ENCODE measurements around the gene FYB1.
A peak's percentile ranks its signal among the peaks of the same experiment; 100 is the strongest.

FYB1 gene

DNA sequence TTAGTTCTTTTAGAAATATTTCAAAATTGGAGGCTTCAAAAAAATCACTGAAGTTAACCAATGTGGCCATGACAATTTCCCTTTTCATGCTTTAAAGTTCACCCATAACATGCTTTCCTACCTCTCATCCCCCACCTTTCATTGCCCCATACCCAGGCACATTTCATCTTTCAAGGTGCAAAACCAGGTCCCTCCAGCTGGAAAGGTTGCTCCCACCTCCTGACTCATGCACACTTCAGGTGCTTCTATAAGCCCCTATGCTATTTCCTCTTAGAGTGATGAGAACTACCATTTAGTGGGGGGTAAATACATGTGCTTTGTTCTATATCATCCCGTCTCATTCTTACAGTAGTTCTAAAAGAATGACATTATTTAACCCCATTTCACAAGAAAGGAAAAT is 15.4 kb downstream of the FYB1 start:
- DNase-seq: peak; percentile 56

DNA sequence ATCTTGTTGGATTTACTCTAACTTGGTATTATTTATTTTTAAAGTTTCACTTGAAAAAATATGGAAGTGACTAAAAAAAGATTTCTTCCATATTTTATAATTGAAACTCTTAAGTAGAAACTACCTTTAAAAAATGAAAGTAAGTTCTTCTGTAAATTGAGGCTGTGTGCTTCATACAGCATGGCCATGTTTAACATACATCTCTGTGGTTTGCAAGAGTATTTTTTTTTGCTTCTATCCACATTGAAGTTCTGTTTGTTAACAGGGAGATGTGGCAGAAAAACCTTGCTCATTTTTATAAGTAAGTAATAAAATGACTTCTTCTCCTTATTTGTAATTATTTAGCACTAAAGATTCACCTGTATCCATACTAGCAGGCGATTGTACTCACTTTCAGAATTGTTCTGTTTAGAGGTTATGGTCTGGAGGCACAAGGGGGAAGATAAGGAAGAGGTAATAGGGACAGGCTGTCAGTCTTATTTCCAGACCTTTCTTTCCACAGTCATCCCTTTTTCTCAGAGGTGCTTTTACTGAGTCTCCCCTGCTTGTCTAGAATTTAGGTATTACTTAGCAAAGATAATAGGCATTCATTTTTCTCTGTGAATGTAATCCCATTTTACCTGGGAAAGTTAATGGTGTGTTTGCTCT is 16.0 kb downstream of the FYB1 start:
- DNase-seq: no peak

- DNase-seq: peak; percentile 62
These were observed 16.6 kb downstream of the FYB1 start for GRCh38 chr5:39202597-39203274.

- DNase-seq: peak; percentile 27
These were observed 17.4 kb downstream of the FYB1 start for GRCh38 chr5:39201781-39202596.

DNA sequence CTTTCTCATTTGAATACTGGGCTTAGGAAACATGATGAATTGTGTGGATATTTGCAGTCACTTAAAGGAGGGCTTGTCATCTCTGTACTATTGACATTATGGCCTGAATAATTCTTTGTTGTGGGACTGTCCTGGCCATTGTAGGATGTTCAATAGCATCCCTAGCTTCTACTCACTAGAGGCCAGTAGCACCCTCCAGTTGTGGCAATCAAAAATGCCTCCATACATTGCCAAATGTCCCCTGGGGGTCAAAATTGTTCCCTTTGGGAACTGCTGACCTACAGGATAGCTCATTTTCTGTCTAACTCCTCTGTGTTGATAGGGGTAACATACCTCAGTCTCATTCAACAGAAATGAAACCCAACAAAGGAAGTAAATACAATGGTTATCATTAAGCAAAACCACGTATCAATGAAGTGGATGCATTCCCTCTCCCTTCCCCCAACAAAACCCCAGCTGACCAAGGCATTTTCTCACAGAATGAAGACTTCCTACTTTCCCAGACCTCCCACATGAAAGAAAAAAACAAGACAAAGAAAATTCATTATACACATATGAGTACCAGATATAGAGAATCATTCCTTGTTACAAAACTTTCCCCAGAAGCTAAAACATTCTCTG is 18.1 kb downstream of the FYB1 start:
- peak; percentile 29 for DNase-seq

GRCh38 chr5:39200081-39200480 is 19.3 kb downstream of the FYB1 start:
- peak; percentile 63 for DNase-seq

- no peak for DNase-seq
These were observed 20.0 kb downstream of the FYB1 start for GRCh38 chr5:39199335-39199734.

DNA sequence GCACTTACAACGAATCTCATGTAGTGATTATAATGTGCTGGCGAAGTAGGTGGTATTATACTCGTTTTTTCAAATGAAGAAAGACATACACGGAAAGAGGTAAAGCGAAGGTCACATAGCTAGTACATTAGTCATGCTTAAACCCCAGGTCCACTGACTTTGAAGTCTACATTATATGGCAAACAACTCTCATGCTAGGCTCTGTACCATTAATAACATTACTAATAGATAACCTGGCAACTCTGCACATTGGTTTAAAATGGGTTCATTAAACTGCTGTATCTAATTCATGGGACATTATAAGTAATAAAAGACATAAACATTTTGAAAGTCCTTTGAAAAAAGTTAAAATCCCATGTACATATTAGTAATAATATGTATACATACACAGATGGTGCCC is 21.2 kb downstream of the FYB1 start:
- no peak for DNase-seq

DNA sequence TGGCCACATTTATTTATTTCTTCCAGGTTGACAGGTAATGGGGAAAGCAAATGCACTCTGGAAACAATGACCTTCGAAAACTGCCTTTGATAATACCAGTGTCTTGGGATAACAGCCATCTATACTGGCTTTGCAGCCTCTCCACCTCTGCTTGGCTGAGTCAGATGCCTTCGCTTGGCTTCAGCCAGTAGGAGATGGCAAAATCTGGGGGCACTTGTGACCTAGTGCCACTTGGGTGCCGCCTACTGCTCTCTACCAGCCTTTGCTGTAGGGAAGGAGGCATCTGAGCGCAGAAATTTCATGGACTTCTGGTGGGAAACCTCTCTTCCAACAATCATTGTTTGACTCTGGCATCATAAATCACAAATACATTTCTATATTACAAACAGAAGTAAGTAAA is 21.8 kb downstream of the FYB1 start:
- DNase-seq: peak; percentile 79

DNA sequence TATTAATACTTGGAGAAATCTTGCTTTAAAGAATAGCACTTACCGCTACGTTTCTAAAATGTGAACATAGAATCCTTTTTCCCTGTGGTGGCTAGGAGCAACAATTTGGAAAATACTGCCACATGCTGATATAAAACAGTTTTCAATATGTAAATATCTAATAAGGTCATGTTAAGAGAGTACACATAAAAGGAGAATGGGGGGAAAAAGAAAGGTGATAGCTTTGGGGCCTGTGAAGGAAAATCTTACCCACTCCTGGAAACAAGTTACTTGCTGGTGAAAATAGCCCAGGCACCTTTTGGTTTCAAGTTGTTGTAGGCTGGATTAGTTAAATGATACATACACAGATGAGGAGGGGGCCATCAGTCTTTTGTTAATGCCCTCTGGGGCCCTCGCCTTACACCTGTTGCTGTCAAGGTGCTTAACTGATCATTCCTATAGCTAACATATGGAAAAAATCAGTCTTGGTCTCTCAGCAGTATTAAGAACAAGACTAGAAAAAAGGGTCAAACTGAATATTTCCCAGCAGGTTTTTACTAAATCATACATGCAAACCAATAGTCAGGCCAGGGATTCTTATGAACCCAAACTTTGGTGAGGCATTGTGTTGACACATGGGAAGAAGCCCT is 24.1 kb downstream of the FYB1 start:
- no peak for DNase-seq

DNA sequence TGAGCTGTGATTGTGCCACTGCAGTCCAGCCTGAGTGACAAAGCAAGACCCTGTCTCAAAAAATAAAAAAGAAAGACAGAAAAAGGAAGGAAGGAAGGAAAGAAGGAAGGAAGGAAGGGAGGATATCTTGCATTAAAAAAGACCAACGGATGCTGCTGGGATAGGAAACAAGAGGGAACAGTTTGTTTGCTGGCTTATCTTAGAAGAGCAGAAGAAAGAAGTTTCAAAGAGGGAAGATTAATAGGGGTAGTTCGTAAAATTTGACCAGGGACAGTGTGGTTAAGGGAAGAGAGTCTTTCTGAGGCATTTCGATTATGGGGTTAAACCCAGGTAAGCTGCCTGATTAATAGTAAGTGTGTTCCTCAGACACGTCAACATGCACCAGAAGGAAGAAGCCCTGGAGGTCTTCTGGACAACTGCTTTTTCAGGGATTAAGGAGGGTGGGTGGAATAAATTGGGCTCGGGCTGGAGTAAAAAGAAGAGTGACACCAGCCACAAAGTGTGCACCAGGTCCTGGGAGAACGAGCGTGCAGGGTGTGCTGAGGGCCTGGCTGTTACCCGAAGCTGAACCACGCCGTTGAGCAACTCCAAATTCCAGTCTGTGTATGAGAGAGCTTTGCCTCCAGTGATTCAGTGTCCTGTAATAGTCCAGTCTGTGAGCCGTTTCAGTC is 24.8 kb downstream of the FYB1 start:
- peak; percentile 51 for DNase-seq

DNA sequence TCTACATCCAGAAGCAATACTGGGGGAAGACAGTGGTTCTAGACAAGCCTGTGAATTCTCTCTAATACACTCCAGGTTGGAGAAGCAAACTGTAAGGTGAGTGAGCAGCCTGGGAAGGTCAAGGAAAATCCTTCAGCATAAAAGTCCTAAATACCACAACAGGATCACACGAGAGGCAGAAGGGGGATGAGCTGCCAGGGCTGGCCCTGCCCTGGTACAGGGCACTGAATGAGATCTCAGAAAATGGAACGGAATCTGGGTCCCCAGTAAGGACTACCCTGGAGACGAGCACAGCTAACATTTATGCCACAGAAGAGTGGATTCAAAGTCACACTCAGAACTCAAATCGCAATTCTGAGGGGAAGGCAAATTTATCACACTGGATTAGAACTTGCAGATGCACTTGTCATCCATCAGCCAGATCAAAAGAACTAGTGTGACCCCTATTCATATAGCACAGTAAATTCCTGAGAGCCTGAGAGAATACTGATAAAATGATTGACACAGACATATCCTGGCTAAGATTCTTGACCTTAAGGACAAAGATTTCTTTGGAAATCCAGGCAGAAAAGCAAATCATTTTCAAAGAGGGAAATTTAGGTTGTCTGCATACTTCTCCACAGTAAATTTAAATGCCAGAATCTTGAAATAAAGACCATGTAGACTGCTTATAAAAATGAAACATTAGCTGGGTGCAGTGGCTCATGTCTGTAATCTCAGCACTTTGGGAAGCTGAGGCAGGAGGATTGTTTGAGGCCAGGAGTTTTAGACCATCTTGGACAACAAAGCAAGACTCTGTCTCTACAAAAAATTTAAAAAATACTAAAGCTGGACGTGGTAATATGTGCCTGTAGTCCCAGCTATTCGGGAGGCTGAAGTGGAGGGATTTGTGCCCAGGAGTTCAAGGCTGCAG is 25.6 kb downstream of the FYB1 start:
- DNase-seq: peak; percentile 19

DNA sequence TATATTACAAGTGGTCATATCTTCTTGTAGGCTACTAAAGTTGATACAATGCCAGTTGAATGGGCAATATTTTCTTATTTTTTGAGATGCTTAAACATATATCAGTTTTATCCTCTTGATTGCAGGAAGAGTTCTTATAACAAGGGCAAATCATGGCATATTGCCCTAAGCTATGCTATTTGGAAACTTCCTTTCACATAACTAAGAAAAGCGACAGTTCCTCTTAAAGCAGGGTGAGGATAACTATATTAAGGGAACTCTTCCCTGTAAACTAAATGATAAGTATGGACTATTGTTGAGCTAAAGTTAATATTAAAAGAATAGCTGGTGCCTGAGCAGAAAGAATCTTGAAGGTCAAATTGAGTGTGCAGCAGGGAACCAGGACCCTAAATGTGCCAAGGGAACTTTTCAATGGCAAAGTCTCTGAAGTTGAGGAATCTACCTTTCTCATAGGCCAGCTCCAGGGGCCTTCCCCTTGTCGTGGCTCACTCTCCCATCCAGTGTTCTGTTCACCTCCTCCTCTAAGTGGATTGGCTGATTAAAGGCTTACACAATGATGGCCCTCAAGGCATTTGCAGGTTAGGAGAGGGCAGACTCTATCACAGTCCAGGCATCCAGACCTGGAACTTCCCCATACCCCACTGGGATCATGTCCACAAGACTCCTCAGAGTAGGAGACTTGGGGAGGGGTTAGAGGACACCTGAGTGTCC is 26.8 kb downstream of the FYB1 start:
- no peak for DNase-seq

- peak; percentile 64 for DNase-seq
These were observed 28.1 kb downstream of the FYB1 start for GRCh38 chr5:39191216-39191615.

DNA sequence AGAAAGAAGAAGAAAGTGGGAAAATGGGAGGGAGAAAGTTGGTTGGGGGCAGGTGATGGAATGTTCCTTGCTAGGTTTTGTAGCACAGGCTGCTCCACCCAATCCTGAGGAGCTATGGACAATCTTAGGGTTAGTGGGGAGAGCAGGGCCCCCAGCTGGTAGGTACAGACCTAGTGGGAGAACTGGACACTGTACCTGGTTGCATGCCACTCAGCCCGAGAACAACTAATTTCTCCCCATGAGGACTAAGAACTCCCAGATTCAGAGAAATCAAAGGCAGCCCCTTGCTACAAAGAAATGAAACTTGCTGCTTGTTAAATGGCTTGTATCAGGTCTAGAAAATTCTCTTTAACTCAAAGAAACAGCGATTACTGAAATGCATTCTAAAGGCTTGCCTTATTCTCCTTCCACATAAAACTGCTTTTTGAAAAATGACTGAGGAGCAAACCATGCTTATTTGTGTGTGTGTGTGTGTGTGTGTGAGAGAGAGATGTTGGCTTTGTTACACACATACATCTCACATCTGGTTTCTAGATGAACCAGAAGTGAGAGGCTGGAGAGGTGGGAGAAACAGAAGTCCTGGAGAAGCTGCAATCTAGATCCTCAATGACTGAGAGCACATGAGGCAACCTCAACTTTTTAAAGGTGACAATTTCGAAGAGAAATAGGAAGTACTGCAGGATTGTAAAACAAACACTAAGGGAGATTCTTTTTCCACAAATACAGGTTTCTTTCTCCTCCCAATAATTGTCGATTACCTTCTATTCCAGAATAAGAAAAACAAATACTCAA is 28.9 kb downstream of the FYB1 start:
- peak; percentile 15 for DNase-seq

- peak; percentile 13 for DNase-seq
These were observed 29.9 kb downstream of the FYB1 start for GRCh38 chr5:39189292-39189955.

DNA sequence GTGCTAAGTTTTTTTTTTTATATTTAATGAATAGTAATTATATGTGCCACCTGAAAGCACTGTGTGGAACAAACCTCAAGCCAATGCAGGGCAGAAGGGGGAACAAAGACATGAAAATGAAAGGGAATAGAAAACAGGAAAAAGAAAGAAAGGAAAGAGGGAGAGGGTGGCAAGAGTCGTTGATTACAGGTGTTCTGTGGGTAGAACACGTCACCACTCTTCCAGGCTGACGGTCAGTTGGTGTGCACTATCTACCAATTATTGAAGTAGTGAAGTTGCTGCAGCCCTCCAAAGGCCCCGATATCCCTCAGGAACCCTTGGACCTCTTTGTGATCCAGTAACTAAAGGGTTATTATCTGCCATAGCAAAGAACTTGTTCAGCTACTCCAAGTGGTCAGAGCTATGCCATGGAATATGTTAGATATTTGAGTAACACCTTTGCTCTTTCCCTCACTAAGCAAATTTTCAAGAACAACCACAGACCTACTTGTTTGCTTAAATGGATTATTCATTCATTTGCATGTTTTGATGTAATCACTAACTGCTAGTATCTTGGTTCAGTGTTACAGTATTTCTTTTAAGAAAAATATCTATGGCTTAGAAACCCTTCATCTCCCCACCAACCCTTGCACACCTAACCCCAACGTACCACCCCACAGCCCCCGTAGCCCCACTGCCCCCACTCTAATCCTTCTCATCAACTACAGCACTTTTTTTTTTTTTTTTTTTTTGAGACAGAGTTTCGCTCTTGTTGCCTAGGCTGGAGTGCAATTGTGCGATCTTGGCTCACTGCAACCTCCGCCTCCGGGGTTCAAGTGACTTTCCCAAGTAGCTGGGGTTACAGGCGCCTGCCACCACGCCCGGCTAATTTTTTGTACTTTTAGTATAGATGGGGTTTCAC is 31.3 kb downstream of the FYB1 start:
- DNase-seq: peak; percentile 60
